NCI-H446 (cell line): ENCODE measurements around the gene PPM1H.
"Not testable (repeated sequence)": the region's sequence is repeated elsewhere in the genome, so short reads cannot be mapped to it uniquely, and the experiment has no call there.

Experiments
- DNase-seq, 2 experiments: peaks; one replicate each; lab custom pipeline; 2025; lab: John Stamatoyannopoulos, UW

The PPM1H gene

GRCh38 chr12:62934799-62935674 is at the start of gene PPM1H:
TSS of gene PPM1H (minus strand) at chr12:62935150. CDS start at chr12:62934736, 414 bp downstream.
- DNase-seq, result peak in 1 of 2 experiments; percentile 23

GRCh38 chr12:62983594-62983993 is 48.6 kb upstream of the PPM1H start:
- no peak for DNase-seq

GRCh38 chr12:62978768-62979167 is 43.8 kb upstream of the PPM1H start:
- DNase-seq, result no peak

DNA sequence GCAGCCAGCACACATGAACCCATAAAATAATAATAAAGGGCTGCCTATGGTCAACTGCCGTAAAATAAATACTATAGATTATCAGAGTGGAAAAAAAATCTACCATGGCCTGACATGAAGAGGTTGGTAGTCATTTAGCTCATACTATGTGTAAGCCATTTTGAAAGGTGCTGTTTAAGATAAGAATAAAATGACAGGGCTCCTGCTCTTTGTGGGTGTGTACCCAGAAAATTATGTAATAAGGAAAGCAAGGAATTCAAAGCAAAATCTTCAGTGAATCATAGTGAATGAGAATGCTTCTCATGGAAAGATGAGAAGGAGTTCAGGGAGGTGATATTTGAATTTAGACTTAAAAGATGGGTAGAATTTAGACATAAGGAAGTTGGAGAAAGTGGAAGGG is 42.9 kb upstream of the PPM1H start:
- no peak for DNase-seq

GRCh38 chr12:62977418-62977817 is 42.5 kb upstream of the PPM1H start:
- no peak for DNase-seq

DNA sequence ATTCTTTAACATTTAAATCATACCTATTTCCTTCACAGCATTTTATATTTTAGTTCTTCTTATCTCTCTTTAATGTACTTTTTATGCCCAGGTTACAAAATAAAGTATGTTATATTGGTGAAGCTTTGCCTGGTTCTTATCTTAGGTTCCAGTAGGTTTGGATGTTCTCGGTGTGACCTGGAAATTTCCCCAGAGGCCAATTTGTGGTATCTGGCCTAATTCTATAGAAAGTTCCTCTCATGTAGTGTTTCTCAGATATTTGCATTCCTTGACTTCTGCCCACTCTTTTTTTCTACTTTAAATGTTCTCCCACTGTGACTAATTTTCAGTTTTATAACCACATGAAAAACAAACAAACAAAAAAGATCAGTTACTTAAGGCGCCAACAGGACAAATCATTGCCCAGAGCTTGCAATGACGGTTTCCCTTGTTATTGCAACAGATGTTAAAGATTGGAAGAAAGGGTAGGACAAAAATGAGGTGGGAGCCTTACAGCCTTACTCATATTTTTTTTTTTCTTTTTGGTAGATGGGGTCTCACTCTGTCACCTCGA is 41.2 kb upstream of the PPM1H start:
- DNase-seq, result no peak

GRCh38 chr12:62971769-62972525 is 37.0 kb upstream of the PPM1H start:
- DNase-seq, result no peak

- no peak for DNase-seq
Measured at GRCh38 chr12:62969695-62970094, 34.7 kb upstream of the PPM1H start.

DNA sequence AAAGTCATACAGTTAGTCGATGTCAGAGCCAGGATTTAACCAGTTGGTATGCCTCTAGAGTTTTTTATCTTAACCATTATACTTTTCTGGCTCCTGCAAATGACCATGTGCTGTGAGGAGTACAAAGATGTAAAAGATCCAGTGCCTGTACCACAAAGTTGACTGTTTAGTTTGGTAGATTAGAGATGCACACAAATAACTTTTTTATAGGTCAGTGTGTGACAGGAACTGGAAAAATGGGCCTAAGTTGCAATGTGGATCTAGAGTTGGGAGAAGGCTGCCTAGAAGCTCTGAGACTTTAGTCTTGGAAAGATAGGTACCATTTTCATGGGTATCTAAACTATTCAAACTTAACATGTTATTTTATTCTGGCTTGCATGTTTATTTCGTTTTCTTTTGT is 32.8 kb upstream of the PPM1H start:
- no peak for DNase-seq

DNA sequence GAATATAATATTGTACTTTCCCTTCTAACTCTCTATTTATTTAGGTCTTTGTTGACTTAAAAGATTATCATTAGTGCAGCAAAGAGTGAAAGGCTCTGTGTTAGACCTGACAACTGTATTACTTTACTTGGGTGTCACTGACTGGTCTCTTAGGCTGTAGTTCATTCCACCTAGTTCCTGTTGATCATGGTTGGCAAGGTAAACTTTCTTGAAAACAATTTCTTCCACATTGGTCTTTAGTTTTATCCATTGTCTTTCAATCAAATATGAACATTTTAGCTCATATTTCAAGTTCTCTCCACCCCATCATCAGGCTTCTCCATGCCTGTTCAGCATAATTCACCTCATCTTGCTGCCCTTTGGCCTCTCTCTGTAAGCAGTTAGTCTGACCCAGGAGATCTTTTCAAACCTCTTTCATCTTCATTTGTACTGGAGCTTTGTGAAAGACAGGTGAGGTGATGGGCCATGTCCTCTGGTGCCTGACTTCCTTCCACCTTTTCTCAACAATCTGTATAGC is 32.1 kb upstream of the PPM1H start:
- no peak for DNase-seq

GRCh38 chr12:62966446-62966989 is 31.6 kb upstream of the PPM1H start:
- DNase-seq, result not testable (repeated sequence)

- not testable (repeated sequence) for DNase-seq
Measured at GRCh38 chr12:62965700-62966099, 30.8 kb upstream of the PPM1H start.

GRCh38 chr12:62965242-62965641 is 30.3 kb upstream of the PPM1H start:
- DNase-seq, result not testable (repeated sequence)

DNA sequence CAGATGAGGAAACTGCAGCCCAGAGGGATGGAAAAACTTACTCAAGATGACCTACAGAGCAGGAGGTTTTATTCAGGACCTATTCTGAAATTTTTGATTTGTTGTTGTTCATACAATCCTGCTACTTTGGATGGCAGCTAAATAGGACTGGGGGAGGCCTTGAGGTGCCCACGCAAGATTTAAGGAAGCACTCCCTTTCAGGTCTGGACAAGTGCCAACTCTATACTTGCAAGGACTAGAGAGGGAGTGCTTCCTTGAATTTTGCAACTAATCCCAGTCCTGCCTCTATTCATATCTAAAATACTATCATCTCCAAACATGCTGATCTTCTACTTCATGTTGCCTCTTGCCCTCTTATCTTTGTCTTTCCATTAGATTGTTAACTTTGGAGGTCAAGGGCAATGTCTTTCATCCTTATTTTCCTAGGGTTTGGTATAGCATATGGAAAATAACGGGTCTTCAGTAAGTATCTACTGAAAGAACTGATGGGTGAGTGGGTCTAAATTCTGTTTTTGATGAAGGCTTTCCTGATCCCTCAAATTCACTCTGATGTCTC is 28.6 kb upstream of the PPM1H start:
- DNase-seq, result no peak

- DNase-seq, result no peak
Measured at GRCh38 chr12:62960324-62960723, 25.4 kb upstream of the PPM1H start.

- DNase-seq, result no peak
Measured at GRCh38 chr12:62959745-62960144, 24.8 kb upstream of the PPM1H start.

DNA sequence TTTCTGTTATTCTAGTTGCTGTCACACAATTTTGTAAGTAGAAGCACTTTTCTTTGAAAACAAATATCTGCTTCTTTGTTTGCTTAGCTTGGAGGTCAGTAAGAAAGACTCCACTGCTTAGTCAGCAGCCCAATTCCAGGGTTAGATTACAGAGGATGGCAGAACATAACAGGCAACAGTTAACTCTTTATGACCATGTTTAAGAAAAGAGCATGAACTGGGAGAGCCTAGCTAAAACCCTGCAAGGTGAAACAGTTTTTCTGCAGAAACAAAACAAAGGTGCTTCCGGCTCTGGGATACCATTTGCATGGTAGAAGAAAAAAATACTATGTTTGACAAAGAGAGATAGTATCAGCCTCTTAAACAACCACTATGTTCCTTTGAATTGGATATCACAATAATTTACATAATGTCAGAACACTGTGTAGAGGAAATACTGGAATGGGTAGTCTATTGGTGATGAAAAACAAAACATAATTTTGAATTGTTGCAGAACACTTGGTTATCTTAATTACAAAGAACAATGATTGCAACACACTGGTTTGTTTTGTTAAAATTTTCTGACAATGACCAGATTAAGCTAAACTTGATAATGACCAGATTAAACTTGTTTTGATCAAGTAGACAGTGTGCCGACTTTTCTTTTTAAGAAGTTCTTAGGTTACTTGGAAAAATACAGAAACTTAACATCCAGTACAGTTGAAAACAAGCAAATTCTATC is 22.4 kb upstream of the PPM1H start:
- DNase-seq, result no peak

- no peak for DNase-seq
Measured at GRCh38 chr12:62955678-62956077, 20.7 kb upstream of the PPM1H start.

DNA sequence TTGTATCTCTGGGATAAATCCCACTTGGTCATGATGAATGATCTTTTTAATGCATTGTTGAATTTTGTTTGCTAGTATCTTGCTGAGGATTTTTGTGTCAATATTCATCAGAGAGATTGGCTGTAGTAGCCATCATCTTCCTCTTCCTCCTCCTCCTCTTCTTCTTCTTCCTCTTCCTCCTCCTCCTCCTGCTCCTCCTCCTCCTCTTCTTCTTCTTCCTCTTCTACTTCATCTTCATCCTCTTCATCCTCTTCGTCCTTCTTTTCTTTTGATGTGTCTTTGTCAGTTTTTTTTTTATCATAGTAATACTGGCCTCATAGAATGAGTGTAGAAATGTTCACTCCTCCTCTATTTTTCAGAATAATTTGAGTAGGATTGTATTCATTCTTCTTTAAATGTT is 15.4 kb upstream of the PPM1H start:
- no peak for DNase-seq

DNA sequence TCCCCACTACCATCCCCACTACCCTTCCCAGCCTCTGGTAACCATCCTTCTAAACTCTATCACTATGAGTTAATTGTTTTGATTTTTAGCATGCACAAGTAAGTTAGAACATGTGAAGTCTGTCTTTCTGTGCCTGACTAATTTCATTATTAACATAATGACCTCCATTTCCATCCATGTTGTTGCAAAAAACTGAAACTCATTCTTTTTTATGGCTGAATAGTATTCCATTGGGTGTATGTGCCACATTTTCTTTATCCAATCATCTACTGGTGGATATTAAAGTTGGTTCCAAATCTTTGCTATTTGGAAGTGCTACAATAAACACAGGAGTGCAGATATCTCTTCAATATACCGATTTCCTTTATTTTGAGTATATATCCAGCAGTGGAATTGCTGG is 13.2 kb upstream of the PPM1H start:
- DNase-seq, result no peak

DNA sequence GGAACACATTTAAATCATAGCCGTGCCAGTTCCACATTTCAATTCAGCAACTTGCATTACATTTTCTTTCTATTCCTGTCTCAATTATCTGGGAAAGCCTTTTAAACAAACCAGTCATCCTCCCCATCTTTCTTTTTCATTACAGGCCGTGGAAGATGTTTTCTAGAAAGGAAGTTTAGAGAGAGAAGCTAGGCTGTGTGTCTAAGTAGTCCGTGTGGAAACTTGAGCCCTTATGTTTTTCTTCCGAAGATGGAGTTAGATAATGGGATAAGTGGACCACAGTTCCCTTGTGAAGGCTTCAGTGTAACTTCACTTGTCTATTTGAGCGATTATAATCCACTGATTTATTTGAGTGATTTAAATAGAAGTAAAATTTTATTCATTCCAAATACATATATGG is 12.4 kb upstream of the PPM1H start:
- no peak for DNase-seq
